ENCODE data around the gene NPAS3.

The NPAS3 gene

DNA sequence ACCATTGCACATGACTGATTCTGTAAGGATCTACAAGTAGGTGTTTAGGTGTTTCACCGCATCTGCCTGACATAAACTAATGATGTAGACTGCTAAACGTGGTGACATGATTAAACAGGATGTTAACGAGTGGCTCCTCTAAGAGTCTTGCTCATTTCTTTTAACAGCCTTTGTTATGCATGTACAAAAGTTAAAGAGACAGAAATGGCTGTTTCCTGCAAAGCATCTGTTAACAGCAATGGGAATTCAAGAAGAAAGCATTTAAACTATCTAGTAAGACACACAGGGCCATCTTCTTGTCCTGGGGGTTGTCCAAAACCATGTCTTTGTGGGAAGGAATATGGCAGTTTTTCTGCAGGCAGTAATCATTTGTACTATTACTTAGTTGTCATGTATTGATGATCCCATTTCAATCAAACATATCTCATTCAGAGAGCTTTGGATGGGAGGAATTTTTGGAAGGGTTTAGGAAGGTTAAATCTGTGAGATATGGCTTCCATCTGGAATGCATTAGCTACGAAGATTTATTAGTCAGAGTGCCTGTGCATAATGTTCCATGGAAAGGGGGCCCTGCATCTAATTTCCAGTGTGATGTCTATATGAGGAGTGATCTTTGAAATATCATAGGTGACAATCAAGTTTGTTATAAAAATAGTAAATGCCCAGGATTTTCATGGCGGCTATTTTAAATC lies 517.1 kb downstream of the NPAS3 start:
- H3K27me3 Mint-ChIP-seq (ENCODE audit: low read depth), result peaks cover 12% of the 10 kb centered on the region
- TF ChIP-seq, protein P1, sequence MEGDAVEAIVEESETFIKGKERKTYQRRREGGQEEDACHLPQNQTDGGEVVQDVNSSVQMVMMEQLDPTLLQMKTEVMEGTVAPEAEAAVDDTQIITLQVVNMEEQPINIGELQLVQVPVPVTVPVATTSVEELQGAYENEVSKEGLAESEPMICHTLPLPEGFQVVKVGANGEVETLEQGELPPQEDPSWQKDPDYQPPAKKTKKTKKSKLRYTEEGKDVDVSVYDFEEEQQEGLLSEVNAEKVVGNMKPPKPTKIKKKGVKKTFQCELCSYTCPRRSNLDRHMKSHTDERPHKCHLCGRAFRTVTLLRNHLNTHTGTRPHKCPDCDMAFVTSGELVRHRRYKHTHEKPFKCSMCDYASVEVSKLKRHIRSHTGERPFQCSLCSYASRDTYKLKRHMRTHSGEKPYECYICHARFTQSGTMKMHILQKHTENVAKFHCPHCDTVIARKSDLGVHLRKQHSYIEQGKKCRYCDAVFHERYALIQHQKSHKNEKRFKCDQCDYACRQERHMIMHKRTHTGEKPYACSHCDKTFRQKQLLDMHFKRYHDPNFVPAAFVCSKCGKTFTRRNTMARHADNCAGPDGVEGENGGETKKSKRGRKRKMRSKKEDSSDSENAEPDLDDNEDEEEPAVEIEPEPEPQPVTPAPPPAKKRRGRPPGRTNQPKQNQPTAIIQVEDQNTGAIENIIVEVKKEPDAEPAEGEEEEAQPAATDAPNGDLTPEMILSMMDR (IDR thresholded peaks at IDR 0.05; ENCODE audit: unreplicated experiment in 3 of 3), result no peak
- no peak overlapping the region for H3K4me3 Mint-ChIP-seq
- H3K4me1 Mint-ChIP-seq, result peaks cover 48% of the 10 kb centered on the region
- H3K9me3 Mint-ChIP-seq, result no peaks in the 10 kb centered on the region
- peak overlapping the region; percentile 24 to 74 (median 54) for H3K27ac Mint-ChIP-seq
- no peaks in the 10 kb centered on the region for H3K36me3 Mint-ChIP-seq (ENCODE audit: low read depth)

DNA sequence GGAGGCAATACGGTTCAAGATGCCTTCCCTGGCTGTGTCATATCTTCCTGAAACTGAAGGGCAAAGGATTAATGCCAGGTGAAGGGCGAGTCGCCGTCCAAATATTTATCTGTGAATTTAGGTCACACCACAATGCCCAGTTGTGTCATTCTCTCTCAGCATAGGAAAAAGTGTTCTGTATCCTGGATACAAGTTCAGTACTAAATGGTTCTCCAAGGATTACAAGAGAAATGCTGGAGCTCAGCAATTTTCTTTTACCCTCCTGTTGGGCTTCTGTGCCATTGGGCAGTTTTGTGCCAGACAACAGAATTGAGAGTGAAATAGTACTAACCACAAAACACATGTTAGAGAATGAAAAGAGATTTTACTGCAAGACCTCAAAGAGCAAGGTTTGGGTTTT lies 518.3 kb downstream of the NPAS3 start:
- H3K27ac Mint-ChIP-seq, result peak overlapping the region in 1 of 3 experiments; percentile 37
- no peak overlapping the region for H3K4me3 Mint-ChIP-seq
- H3K36me3 Mint-ChIP-seq (ENCODE audit: low read depth), result no peaks in the 10 kb centered on the region
- H3K9me3 Mint-ChIP-seq, result no peaks in the 10 kb centered on the region
- TF ChIP-seq, protein P1 (IDR thresholded peaks at IDR 0.05; ENCODE audit: unreplicated experiment in 3 of 3), result no peak
- H3K4me1 Mint-ChIP-seq, result peaks cover 58% of the 10 kb centered on the region
- H3K27me3 Mint-ChIP-seq (ENCODE audit: low read depth), result peaks cover 12% of the 10 kb centered on the region

- H3K9me3 Mint-ChIP-seq, result no peaks in the 10 kb centered on the region
- TF ChIP-seq, protein P1 (IDR thresholded peaks at IDR 0.05; ENCODE audit: unreplicated experiment in 3 of 3), result no peak
- peak overlapping the region in 1 of 3 experiments; percentile 37 for H3K27ac Mint-ChIP-seq
- no peaks in the 10 kb centered on the region for H3K36me3 Mint-ChIP-seq (ENCODE audit: low read depth)
- H3K4me1 Mint-ChIP-seq, result peaks cover 58% of the 10 kb centered on the region
- no peak overlapping the region for H3K4me3 Mint-ChIP-seq
- H3K27me3 Mint-ChIP-seq (ENCODE audit: low read depth), result peaks cover 8% of the 10 kb centered on the region
These were observed 518.9 kb downstream of the NPAS3 start for GRCh38 chr14:33457617-33458016.

DNA sequence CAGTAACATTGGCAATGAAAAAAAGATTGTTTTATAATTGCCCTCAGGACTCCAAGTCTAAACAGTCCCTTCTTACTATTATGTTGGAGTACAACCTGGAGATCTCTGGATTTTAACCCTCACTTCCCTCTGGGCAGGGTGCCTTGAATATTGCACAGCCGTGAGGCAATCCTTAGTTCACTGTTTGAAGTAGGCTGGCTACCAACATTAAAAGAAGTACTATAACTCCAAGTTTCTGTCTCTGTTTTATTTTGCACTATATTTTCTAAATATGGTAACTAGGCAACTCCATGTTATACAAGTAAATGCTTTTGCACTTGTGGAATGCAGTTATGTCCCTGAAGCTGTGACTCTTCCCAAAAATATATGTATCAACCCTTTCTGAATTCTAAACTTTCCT lies 521.5 kb downstream of the NPAS3 start:
- no peaks in the 10 kb centered on the region for H3K36me3 Mint-ChIP-seq (ENCODE audit: low read depth)
- no peak overlapping the region for H3K4me3 Mint-ChIP-seq
- H3K4me1 Mint-ChIP-seq, result peaks cover 47% of the 10 kb centered on the region
- no peaks in the 10 kb centered on the region for H3K9me3 Mint-ChIP-seq
- H3K27me3 Mint-ChIP-seq (ENCODE audit: low read depth), result peaks cover 8% of the 10 kb centered on the region
- H3K27ac Mint-ChIP-seq, result peak overlapping the region; percentile 5 to 62 (median 32)
- TF ChIP-seq, protein P1 (IDR thresholded peaks at IDR 0.05; ENCODE audit: unreplicated experiment in 3 of 3), result no peak

- TF ChIP-seq, protein P1 (IDR thresholded peaks at IDR 0.05; ENCODE audit: unreplicated experiment in 3 of 3), result no peak
- H3K4me3 Mint-ChIP-seq, result no peak overlapping the region
- peak overlapping the region; percentile 5 to 62 (median 18) for H3K27ac Mint-ChIP-seq
- peaks cover 38% of the 10 kb centered on the region for H3K4me1 Mint-ChIP-seq
- no peaks in the 10 kb centered on the region for H3K9me3 Mint-ChIP-seq
- no peaks in the 10 kb centered on the region for H3K36me3 Mint-ChIP-seq (ENCODE audit: low read depth)
- peaks cover 8% of the 10 kb centered on the region for H3K27me3 Mint-ChIP-seq (ENCODE audit: low read depth)
These were observed 522.4 kb downstream of the NPAS3 start for GRCh38 chr14:33461036-33461435.

DNA sequence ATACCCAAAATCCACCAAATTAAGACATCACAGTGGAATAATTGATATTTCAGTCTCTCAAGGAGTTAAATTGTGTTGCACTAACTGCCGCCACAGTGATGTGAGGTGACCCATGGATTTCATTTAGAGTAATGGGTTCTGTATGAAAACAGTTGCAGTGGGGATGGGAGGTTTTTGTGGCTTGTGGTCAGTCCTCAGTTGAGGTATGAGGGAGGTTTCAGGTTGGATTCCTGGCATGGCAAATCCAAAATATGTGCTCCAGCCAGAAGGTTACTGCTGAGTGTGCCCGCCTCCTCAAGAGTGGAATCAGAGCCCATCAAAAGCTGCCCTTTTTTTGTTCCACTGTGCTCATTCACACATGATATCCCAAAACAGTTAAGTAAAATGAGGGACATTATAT lies 525.1 kb downstream of the NPAS3 start:
- no peaks in the 10 kb centered on the region for H3K27me3 Mint-ChIP-seq (ENCODE audit: low read depth)
- H3K9me3 Mint-ChIP-seq, result no peaks in the 10 kb centered on the region
- peaks cover 20% of the 10 kb centered on the region for H3K4me1 Mint-ChIP-seq
- no peak overlapping the region for H3K27ac Mint-ChIP-seq
- H3K4me3 Mint-ChIP-seq, result no peak overlapping the region
- no peaks in the 10 kb centered on the region for H3K36me3 Mint-ChIP-seq (ENCODE audit: low read depth)
- TF ChIP-seq, protein P1 (IDR thresholded peaks at IDR 0.05; ENCODE audit: unreplicated experiment in 3 of 3), result no peak

All from nephron (organoid).